ENCODE data around the gene GJA10.
"Not testable (repeated sequence)": the region's sequence is repeated elsewhere in the genome, so short reads cannot be mapped to it uniquely, and the experiment has no call there.

Gene GJA10

GRCh38 chr6:89894169-89894568, at the start of gene GJA10:
GJA10 (plus strand) TSS chr6:89894469; CDS start chr6:89894469, 0 bp downstream.
- no peak for DNase-seq

GRCh38 chr6:89847513-89847912, 46.8 kb upstream of the GJA10 start:
- not testable (repeated sequence) for DNase-seq

DNA sequence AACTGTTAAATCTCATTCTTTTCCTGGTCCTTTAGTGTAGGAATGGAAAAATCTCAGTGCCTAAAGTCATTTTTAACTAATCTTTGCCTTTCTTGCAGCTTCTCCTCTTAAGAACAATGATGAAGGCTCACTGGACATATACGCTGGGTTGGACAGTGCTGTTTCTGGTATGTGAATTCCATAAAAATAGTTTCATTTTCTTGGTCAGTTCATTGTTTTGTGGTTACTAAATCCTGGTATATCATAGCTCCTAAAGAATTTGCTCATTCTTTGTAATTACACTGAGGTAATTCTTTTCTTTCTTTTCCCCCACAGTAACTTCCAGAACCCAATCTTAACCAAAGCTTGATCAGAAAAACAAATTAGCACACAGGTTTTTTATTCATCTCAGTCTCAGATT, 41.2 kb upstream of the GJA10 start:
- no peak for DNase-seq

- no peak for DNase-seq
Observed at GRCh38 chr6:89858041-89858440, 36.2 kb upstream of the GJA10 start.

DNA sequence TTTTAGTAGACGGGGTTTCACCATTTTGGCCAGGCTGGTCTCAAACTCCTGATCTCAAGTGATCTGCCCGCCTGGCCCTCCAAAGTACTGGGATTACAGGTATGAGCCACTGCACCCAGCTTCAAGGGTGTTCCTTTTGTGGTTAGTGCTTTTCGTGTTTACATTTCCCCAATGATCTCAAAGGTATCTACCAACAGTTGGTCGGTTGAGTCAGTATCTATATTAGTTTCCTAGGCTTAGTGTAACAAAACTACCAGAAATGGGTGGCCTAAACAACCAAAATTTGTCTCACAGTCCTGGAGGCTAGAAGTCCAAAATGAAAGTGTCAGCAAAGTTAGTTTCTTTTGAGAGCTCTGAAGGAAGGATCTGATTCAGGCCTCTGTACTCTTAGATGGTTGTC, 34.5 kb upstream of the GJA10 start:
- no peak for DNase-seq

DNA sequence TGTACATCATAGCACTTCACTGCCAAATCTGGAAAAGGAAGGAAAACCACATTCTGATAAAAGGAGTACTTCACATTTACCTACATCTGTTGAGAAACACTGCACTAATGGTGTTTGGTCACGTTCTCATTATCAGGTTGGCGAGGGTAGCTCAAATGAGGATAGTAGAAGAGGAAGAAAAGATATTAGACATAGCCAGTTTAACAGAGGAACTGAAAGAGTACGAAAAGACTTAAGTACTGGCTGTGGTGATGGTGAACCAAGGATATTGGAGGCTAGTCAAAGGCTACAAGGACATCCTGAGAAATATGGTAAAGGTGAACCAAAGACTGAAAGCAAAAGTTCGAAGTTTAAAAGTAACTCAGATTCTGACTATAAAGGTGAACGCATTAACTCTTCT, 32.0 kb upstream of the GJA10 start:
- DNase-seq, result no peak

GRCh38 chr6:89862698-89863097, 31.6 kb upstream of the GJA10 start:
- no peak for DNase-seq

DNA sequence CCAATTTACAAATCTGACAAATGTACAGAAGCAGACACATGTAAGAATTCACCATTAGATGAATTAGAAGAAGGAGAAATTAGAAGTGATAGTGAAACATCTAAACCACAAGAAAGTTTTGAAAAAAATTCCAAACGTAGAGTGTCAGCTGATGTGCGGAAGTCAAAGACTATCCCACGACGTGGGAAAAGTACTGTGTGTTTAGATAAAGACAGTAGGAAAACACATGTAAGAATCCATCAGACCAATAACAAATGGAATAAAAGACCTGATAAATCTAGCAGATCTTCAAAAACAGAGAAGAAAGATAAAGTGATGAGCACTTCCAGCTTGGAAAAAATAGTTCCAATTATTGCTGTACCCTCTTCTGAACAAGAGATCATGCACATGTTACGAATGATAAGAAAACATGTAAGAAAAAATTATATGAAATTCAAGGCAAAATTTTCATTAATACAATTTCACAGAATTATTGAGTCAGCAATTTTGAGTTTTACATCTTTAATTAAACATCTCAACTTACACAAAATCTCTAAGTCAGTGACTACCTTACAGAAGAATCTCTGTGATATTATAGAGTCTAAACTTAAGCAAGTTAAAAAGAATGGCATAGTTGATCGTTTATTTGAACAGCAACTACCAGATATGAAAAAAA, 28.1 kb upstream of the GJA10 start:
- no peak for DNase-seq

GRCh38 chr6:89873721-89874120, 20.5 kb upstream of the GJA10 start:
- DNase-seq, result no peak

- no peak for DNase-seq
Observed at GRCh38 chr6:89874438-89874837, 19.8 kb upstream of the GJA10 start.

DNA sequence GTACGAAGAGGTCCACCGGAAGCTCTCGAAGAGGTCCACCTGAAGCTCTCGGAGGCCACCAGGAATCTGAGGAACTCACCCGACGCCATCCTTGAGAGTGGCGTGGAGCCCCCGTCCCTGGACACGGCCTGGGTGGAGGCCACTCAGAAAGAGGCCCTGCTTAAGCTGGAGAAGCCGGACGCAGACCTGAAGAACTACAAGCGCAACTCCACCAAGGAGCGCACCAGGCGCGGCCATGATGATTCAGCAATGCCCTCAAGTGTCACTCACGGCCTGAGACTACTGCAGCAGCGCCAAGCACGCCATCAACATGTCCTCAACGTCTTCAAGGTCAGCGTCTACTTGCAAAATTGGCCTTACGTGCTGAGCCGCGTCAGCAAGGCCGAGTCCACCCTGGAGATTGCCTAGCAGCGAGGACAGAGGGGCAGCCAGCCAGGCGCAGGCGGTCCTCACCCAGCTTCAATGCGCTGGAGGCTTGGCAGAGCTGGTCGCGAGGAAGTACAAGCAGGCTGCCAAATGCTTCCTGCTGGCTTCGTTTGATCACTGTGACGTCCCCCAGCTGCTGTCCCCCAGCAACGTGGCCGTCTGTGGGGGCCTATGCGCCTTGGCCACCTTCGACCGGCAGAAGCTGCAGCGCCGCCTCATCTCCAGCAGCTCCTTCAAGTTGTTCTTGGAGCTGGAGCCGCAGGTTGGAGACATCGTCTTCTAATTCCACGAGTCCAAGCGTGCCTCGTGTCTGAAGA, 7.7 kb upstream of the GJA10 start:
- DNase-seq, result no peak

GRCh38 chr6:89887452-89888137, 6.7 kb upstream of the GJA10 start:
- no peak for DNase-seq

DNA sequence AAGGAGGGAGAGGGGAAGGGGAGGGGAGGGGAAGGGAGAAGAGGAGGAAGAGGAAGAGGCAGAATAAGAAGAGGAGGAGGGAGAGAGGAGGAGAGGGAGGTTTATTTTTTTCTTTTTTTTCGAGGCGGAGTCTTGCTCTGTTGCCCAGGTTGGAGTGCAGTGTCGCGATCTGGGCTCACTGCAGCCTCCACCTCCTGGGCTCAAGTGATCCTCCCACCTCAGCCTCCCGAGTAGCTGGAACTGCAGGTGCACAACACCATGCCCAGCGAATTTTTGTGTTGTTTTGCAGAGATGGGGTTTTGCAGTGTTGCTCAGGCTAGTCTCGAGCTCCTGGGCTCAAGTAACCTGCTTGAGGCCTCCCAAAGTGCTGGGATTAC, 6.1 kb upstream of the GJA10 start:
- no peak for DNase-seq

DNA sequence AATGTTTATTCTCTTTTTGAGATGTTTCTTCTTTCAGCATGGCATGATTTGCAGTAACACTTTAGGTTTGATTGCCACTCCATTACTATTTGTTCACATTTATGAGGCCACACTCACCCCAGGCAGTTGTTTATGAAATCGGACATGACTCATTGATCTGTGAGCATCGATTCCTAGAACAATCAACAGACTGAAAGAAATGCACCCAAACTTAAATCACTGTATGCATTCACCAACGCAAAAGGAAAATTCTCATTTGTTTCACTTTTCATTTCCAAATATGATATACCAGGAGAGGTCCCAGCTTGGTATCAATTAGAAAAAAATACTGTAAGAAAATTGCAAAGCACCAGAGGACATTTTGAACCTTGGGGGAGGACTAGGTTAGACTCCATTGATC, 5.4 kb upstream of the GJA10 start:
- no peak for DNase-seq

GRCh38 chr6:89890845-89891528, 3.3 kb upstream of the GJA10 start:
- not testable (repeated sequence) for DNase-seq

DNA sequence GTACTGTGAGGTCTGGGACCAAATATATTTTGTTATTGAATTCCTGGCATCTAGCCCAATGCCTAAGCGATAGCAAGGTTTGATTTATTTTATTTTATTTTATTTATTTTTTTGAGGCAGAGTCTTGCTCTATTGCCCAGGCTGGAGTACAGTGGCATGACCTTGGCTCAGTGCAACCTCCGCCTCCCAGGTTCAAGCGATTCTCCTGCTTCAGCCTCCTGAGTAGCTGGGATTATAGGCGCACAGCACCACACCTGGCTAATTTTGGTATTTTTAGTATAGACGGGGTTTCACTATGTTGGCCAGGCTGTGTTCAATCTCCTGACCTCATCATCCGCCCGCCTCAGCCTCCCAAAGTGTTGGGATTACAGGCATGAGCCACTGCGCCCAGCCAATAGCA, 1.7 kb upstream of the GJA10 start:
- DNase-seq, result not testable (repeated sequence)

GRCh38 chr6:89895276-89895874, 1.1 kb downstream of the GJA10 start:
- DNase-seq, result no peak

GRCh38 chr6:89910001-89910901, 16.0 kb downstream of the GJA10 start:
- DNase-seq, result not testable (repeated sequence)

GRCh38 chr6:89910902-89911240, 16.6 kb downstream of the GJA10 start:
- no peak for DNase-seq

GRCh38 chr6:89916136-89916920, 22.1 kb downstream of the GJA10 start:
- no peak for DNase-seq

DNA sequence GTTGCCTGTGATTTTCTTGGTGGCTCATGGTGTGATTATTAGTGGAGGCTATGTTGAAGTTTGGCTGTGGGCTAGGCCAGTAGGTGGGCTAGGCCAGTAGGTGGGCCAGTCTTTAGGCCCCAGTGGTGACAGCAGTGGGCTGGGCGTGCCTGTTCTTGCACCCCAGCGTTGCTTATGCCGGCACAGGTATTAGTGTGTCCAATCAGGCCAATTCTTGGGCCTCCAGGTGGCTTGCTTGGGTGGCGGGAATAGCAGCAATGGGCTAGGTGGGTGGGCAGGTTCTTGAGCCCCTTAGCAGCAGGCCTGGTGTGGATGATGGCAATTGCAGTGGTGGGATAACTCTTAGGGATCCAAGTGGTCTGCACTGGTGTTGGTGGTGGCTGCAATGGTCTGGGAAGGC, 22.9 kb downstream of the GJA10 start:
- DNase-seq, result no peak
